PC-3 (cell line): ENCODE measurements around the gene PTGES3. TPM values are rescaled to one million over a fixed set of nuclear protein-coding genes. Genes with fewer than 3 reads are reported as not detected.

Experiments
- ATAC-seq: fragments of 200-7000 bp; cut with Tn5 transposase; 2 replicates; pipeline ENCODE4 v1.9.1; 2020; ENCODE audit warnings: mild to moderate bottlenecking, moderate library complexity
- BruUV-seq: library from RNA; stranded (reverse); fragments of 400-500 nt; replicated peaks from 2 replicates; lab custom pipeline; 2021; lab: Mats Ljungman, UMichigan
- CTCF ChIA-PET: fragments of 300-600 bp; sonication (Branson Sonifier 250); formaldehyde crosslinking; loops from one replicate; lab custom pipeline; 2022; ENCODE audit warnings: antibody characterized with exemption; lab: Charles Lee
- POLR2A ChIA-PET: fragments of 300-600 bp; sonication (Branson Sonifier 250); formaldehyde crosslinking; loops from one replicate; lab custom pipeline; 2022; ENCODE audit warnings: antibody characterized with exemption; ENCODE audit not compliant: unreplicated experiment; lab: Charles Lee
- DNase-seq: peaks from one replicate; pipeline ENCODE4 v3.0.0-alpha.2; 2015
- H2AFZ ChIP-seq: fragments of 300-600 bp; sonication (generic); 2 replicates; pipeline ENCODE4 v1.6.0; 2016; ENCODE audit warnings: antibody characterized with exemption, low read length
- H3F3A ChIP-seq: fragments of 300-600 bp; sonication (generic); one replicate; pipeline ENCODE4 v1.6.0; 2017; ENCODE audit warnings: antibody characterized with exemption, low read length, control low read depth, mild to moderate bottlenecking; ENCODE audit not compliant: unreplicated experiment
- H3K27ac ChIP-seq: fragments of 300-600 bp; sonication (generic); 2 replicates; pipeline ENCODE4 v1.5.1; 2016; ENCODE audit warnings: mild to moderate bottlenecking, low read length
- H3K27me3 ChIP-seq: fragments of 300-600 bp; sonication (generic); 2 replicates; pipeline ENCODE4 v1.6.1; 2016; ENCODE audit warnings: low read length, mixed read lengths
- H3K36me3 ChIP-seq: fragments of 300-600 bp; sonication (generic); 2 replicates; pipeline ENCODE4 v1.6.1; 2016; ENCODE audit warnings: low read depth, mixed run types, low read length, mixed read lengths
- H3K4me1 ChIP-seq: fragments of 300-600 bp; sonication (generic); 2 replicates; pipeline ENCODE4 v1.5.1; 2016; ENCODE audit warnings: low read length; ENCODE audit not compliant: insufficient read depth
- H3K4me2 ChIP-seq: fragments of 300-600 bp; sonication (generic); 2 replicates; pipeline ENCODE4 v1.6.0; 2016; ENCODE audit warnings: low read length
- H3K4me3 ChIP-seq: fragments of 300-600 bp; sonication (generic); 2 replicates; pipeline ENCODE4 v1.5.1; 2016; ENCODE audit warnings: mild to moderate bottlenecking, low read length, mixed read lengths
- H3K79me2 ChIP-seq: fragments of 300-600 bp; sonication (generic); 2 replicates; pipeline ENCODE4 v1.6.1; 2017; ENCODE audit warnings: low read length, mixed read lengths
- H3K9ac ChIP-seq: fragments of 300-600 bp; sonication (generic); 2 replicates; pipeline ENCODE4 v1.6.0; 2016; ENCODE audit warnings: mild to moderate bottlenecking, low read length
- H3K9me2 ChIP-seq: fragments of 300-600 bp; sonication (generic); replicated peaks from 2 replicates; pipeline ENCODE4 v1.6.1; 2016; ENCODE audit warnings: mixed run types, low read length, mixed read lengths
- H3K9me3 ChIP-seq: fragments of 300-600 bp; sonication (generic); 2 replicates; pipeline ENCODE4 v1.6.1; 2016; ENCODE audit warnings: low read length, mixed read lengths
- H4K20me1 ChIP-seq: fragments of 300-600 bp; sonication (generic); 2 replicates; pipeline ENCODE4 v1.6.1; 2016; ENCODE audit warnings: low read length, mixed read lengths
- EZH2 ChIP-seq: fragments of 300-600 bp; sonication (generic); IDR thresholded peaks from one replicate; pipeline ENCODE4 v1.6.1; 2017; ENCODE audit warnings: antibody characterized with exemption, mild to moderate bottlenecking, low read length; ENCODE audit not compliant: unreplicated experiment
- EZH2phosphoT487 ChIP-seq: fragments of 300-600 bp; sonication (generic); IDR thresholded peaks from 2 replicates; pipeline ENCODE4 v1.6.1; 2018; ENCODE audit warnings: mild to moderate bottlenecking, antibody characterized with exemption, low read length, borderline replicate concordance
- intact Hi-C: fragments of 100-400 bp; cut with micrococcal nuclease; formaldehyde crosslinking; loops from 2 replicates; pipeline ENCODE4 v1.9.0; 2023
- total RNA-seq: library from RNA; depleted of rRNA; stranded (reverse); fragments of >200 nt; gene quantifications from 2 replicates; pipeline ENCODE4 v1.2.3, GENCODE V29; 2014
- TF ChIP-seq, protein P1 (sequence below): fragments of 300-600 bp; sonication (generic); conservative IDR thresholded peaks from 2 replicates; pipeline ENCODE4 v1.5.1; 2017; ENCODE audit warnings: antibody characterized with exemption, low read depth, mild to moderate bottlenecking, low read length

The PTGES3 gene
- total RNA-seq, 1 experiment from 2014 or later: 165 TPM

DNA sequence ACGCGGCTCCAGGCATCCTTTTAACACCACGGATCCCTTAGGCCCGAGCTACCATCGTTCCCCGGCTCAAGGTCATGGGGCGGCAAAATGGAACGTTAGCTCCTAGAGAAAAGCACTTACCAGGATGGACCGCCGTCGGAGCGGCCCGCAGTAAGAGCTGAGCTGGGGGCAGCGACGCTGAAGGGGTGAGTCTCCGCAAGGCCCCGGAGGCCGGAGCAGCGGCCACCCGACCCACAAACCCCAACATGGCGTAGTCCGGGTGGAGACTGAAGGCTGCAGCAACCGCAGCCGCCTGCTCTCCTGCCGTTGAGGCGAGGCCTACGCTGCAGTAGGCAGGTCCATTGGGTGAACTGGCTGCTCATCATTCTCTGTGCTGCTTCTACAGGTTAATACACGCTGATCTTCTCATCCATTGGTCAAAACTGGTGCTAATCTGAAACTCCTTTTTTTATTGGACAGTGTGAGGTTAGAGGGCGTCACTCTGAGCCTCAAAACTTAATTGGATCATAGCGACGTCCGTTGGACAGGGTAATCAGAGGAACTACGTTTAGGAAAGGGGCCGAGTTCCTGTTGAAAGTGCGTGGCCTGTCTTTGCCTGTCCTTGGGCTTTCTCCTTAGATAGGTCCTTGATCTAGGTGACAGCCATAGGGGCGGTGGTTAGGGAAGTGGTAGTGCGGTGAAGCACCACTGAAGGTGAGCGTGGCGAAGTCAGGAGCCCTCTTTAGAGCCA is 42.2 kb downstream of the PTGES3 start, which contains the start of gene ATP5F1B:
Gene ATP5F1B (minus strand): TSS at position 268 of the 730 bp plus-strand sequence. CDS start 21 bp downstream, at position 247.
- POLR2A ChIA-PET: interaction anchor here (0.6 kb wide), 1 partner anchor 12 kb away, joined by 17 read pairs; no protein-coding TSS in a partner anchor

GRCh38 chr12:56645201-56645716 is 42.8 kb downstream of the PTGES3 start:
- Histone ChIP-seq H3K9ac (peak overlapping the region; percentile 96), H3K79me2 (peaks cover 49% of the 10 kb centered on the region), H3K36me3 (peaks cover 38% of the 10 kb centered on the region), H3K27me3 (no peaks in the 10 kb centered on the region), H3K4me1 (peaks cover 23% of the 10 kb centered on the region), H3F3A (peaks cover 8% of the 10 kb centered on the region), H3K4me2 (peak overlapping the region; percentile 88), H3K9me2 (no peaks in the 10 kb centered on the region), H3K9me3 (no peaks in the 10 kb centered on the region), H2AFZ (no peak overlapping the region), H3K4me3 (peak overlapping the region; percentile 94), H3K27ac (peak overlapping the region; percentile 62), H4K20me1 (peaks cover 34% of the 10 kb centered on the region)
- TSS peak; percentile 65 for BruUV-seq
- intact Hi-C loops: no loop called here
- POLR2A ChIA-PET: interaction anchor here (0.6 kb wide), 1 partner anchor 13 kb away, joined by 17 read pairs; no protein-coding TSS in a partner anchor
- ATAC-seq (no peak), DNase-seq (no peak)
- CTCF ChIA-PET: interaction anchor here (1.5 kb wide), 1 partner anchor 8 kb away, joined by 8 read pairs; no protein-coding TSS in a partner anchor
- TF ChIP-seq, protein P1, sequence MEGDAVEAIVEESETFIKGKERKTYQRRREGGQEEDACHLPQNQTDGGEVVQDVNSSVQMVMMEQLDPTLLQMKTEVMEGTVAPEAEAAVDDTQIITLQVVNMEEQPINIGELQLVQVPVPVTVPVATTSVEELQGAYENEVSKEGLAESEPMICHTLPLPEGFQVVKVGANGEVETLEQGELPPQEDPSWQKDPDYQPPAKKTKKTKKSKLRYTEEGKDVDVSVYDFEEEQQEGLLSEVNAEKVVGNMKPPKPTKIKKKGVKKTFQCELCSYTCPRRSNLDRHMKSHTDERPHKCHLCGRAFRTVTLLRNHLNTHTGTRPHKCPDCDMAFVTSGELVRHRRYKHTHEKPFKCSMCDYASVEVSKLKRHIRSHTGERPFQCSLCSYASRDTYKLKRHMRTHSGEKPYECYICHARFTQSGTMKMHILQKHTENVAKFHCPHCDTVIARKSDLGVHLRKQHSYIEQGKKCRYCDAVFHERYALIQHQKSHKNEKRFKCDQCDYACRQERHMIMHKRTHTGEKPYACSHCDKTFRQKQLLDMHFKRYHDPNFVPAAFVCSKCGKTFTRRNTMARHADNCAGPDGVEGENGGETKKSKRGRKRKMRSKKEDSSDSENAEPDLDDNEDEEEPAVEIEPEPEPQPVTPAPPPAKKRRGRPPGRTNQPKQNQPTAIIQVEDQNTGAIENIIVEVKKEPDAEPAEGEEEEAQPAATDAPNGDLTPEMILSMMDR: no peak
- TF ChIP-seq EZH2: no peak
- no peak for TF ChIP-seq EZH2phosphoT487

More for the DNA sequence above, 42.2 kb downstream of the PTGES3 start, which contains the start of gene ATP5F1B:
- Histone ChIP-seq H3K27me3 (no peaks in the 10 kb centered on the region), H3K27ac (peak within 1 kb of the TSS; percentile 80), H4K20me1 (peaks cover 34% of the 10 kb centered on the region), H3K79me2 (peaks cover 45% of the 10 kb centered on the region), H3F3A (peaks cover 8% of the 10 kb centered on the region), H3K4me1 (peaks cover 23% of the 10 kb centered on the region), H3K9me3 (no peaks in the 10 kb centered on the region), H3K4me2 (peak within 1 kb of the TSS; percentile 88), H3K36me3 (peaks cover 33% of the 10 kb centered on the region), H3K9me2 (no peaks in the 10 kb centered on the region), H3K9ac (peak within 1 kb of the TSS; percentile 96), H2AFZ (peak within 1 kb of the TSS; percentile 75), H3K4me3 (peak within 1 kb of the TSS; percentile 94)
- TF ChIP-seq EZH2 (no peak), EZH2phosphoT487 (no peak)
- TF ChIP-seq, protein P1: no peak
- BruUV-seq: no TSS peak
- DNase-seq (peak; percentile 99), ATAC-seq (peak; percentile 99)
- CTCF ChIA-PET: interaction anchor here (1.5 kb wide), 1 partner anchor 9 kb away, joined by 8 read pairs; no protein-coding TSS in a partner anchor
- intact Hi-C loops: loop anchor here (1.0 kb wide), 2 partner anchors 42 to 79 kb away; partner anchors contain the start of genes NACA and PTGES3
